ENCODE measurements around the gene PFDN6. TPM values are rescaled to one million over a fixed set of nuclear protein-coding genes. Genes with fewer than 3 reads are reported as not detected.
"Not testable (repeated sequence)": the region's sequence is repeated elsewhere in the genome, so short reads cannot be mapped to it uniquely, and the experiment has no call there.

Gene PFDN6
- polyA plus RNA-seq, 5 donors = 47.1 to 61.3 (median 50.3) TPM

GRCh38 chr6:33272275-33273128 is 16.9 kb upstream of the PFDN6 start:
- no peak for DNase-seq

- no peak for DNase-seq
These were observed 16.1 kb upstream of the PFDN6 start for GRCh38 chr6:33273129-33273923.

- no peak for DNase-seq
These were observed 15.2 kb upstream of the PFDN6 start for GRCh38 chr6:33273924-33274902.

- DNase-seq = not testable (repeated sequence)
These were observed 13.4 kb upstream of the PFDN6 start for GRCh38 chr6:33275795-33276580.

GRCh38 chr6:33276581-33276863 is 12.9 kb upstream of the PFDN6 start:
- no peak for DNase-seq

GRCh38 chr6:33276864-33277662 is 12.3 kb upstream of the PFDN6 start, which contains the start of gene B3GALT4:
Gene B3GALT4, plus strand, starts transcription at chr6:33277123. Its CDS starts 297 bp downstream, at chr6:33277420.
- DNase-seq = peak; percentile 44 to 67

- DNase-seq = no peak
These were observed 11.6 kb upstream of the PFDN6 start for GRCh38 chr6:33277663-33278391.

GRCh38 chr6:33278392-33278741 is 11.0 kb upstream of the PFDN6 start:
- DNase-seq = no peak

- DNase-seq = no peak
These were observed 10.6 kb upstream of the PFDN6 start for GRCh38 chr6:33278810-33279209.

GRCh38 chr6:33279257-33279695 is 10.1 kb upstream of the PFDN6 start:
- no peak for DNase-seq

GRCh38 chr6:33279971-33280511 is 9.4 kb upstream of the PFDN6 start:
- no peak for DNase-seq

GRCh38 chr6:33280539-33280938 is 8.9 kb upstream of the PFDN6 start:
- no peak for DNase-seq

GRCh38 chr6:33285214-33285613 is 4.2 kb upstream of the PFDN6 start:
- DNase-seq = not testable (repeated sequence)

GRCh38 chr6:33286946-33287914 is 2.2 kb upstream of the PFDN6 start:
- no peak for DNase-seq

- DNase-seq = no peak
These were observed 1.1 kb upstream of the PFDN6 start for GRCh38 chr6:33288141-33288920.

- no peak for DNase-seq
These were observed 449 bp downstream of the PFDN6 start for GRCh38 chr6:33289784-33290315.

- no peak for DNase-seq
These were observed 1.1 kb downstream of the PFDN6 start for GRCh38 chr6:33290459-33290858.
